SK-N-SH treated with all-trans-retinoic acid at 6 μM for 48 hours (cell line): Measurements from ENCODE around the gene DAB2.

ENCODE experiments used
- ATAC-seq: fragments of 200-7000 bp; cut with Tn5 transposase; 3 replicates; pipeline ENCODE4 v1.9.1; 2020; ENCODE audit warnings: mild to moderate bottlenecking, moderate library complexity
- ARNTL ChIP-seq: fragments of 450-650 bp; formaldehyde crosslinking; IDR thresholded peaks from 2 replicates; pipeline ENCODE4 v1.5.0; 2020; ENCODE audit warnings: low read depth, mild to moderate bottlenecking, moderate library complexity, borderline replicate concordance
- BACH2 ChIP-seq: fragments of 250-450 bp; sonication (Bioruptor Pico); IDR thresholded peaks from 2 replicates; pipeline ENCODE4 v1.9.0; 2021; ENCODE audit warnings: mild to moderate bottlenecking, borderline replicate concordance
- CSRNP3 ChIP-seq: fragments of 250-450 bp; sonication (Bioruptor Pico); IDR thresholded peaks from 2 replicates; pipeline ENCODE4 v1.5.1; 2021; ENCODE audit warnings: mild to moderate bottlenecking, moderate library complexity
- ESRRG ChIP-seq: fragments of 250-450 bp; sonication (Bioruptor Pico); IDR thresholded peaks from 2 replicates; pipeline ENCODE4 v1.6.1; 2021; ENCODE audit warnings: mild to moderate bottlenecking
- GLIS3 ChIP-seq: fragments of 250-450 bp; sonication (Bioruptor Pico); IDR thresholded peaks from 2 replicates; pipeline ENCODE4 v1.5.0; 2020; ENCODE audit warnings: mild to moderate bottlenecking, moderate library complexity
- ISL1 ChIP-seq: fragments of 250-450 bp; sonication (Bioruptor Pico); IDR thresholded peaks from 2 replicates; pipeline ENCODE4 v2.1.2; 2022; ENCODE audit warnings: mild to moderate bottlenecking, moderate library complexity
- OSR1 ChIP-seq: fragments of 250-450 bp; sonication (Bioruptor Pico); IDR thresholded peaks from 2 replicates; pipeline ENCODE4 v1.8.0; 2022; ENCODE audit warnings: moderate library complexity, mild to moderate bottlenecking, inconsistent platforms
- POU6F1 ChIP-seq: fragments of 250-450 bp; sonication (Bioruptor Pico); IDR thresholded peaks from 2 replicates; pipeline ENCODE4 v1.8.0; 2021; ENCODE audit warnings: low read depth, mild to moderate bottlenecking, moderate library complexity, borderline replicate concordance
- PPARA ChIP-seq: fragments of 250-450 bp; sonication (Bioruptor Pico); IDR thresholded peaks from 2 replicates; pipeline ENCODE4 v1.5.0; 2020; ENCODE audit warnings: mild to moderate bottlenecking, borderline replicate concordance
- RARB ChIP-seq: fragments of 250-450 bp; sonication (Bioruptor Pico); IDR thresholded peaks from 2 replicates; pipeline ENCODE4 v1.8.0; 2021; ENCODE audit warnings: mild to moderate bottlenecking, moderate library complexity
- SNAI2 ChIP-seq: fragments of 250-450 bp; sonication (Bioruptor Pico); IDR thresholded peaks from 2 replicates; pipeline ENCODE4 v1.5.0; 2020; ENCODE audit warnings: mild to moderate bottlenecking, moderate library complexity
- TCF4 ChIP-seq: fragments of 250-450 bp; sonication (Bioruptor Pico); IDR thresholded peaks from 2 replicates; pipeline ENCODE4 v1.8.0; 2021; ENCODE audit warnings: mild to moderate bottlenecking, moderate library complexity, borderline replicate concordance
- TOX ChIP-seq: fragments of 250-450 bp; sonication (Bioruptor Pico); IDR thresholded peaks from 2 replicates; pipeline ENCODE4 v1.8.0; 2021; ENCODE audit warnings: mild to moderate bottlenecking, moderate library complexity, borderline replicate concordance
- ZC3H10 ChIP-seq: fragments of 250-450 bp; sonication (Bioruptor Pico); IDR thresholded peaks from 2 replicates; pipeline ENCODE4 v1.5.1; 2021; ENCODE audit warnings: mild to moderate bottlenecking, moderate library complexity
- ZFP3 ChIP-seq: fragments of 250-450 bp; sonication (Bioruptor Pico); IDR thresholded peaks from 2 replicates; pipeline ENCODE4 v1.5.0; 2020; ENCODE audit warnings: mild to moderate bottlenecking, moderate library complexity
- ZFP30 ChIP-seq: fragments of 450-650 bp; formaldehyde crosslinking; IDR thresholded peaks from 2 replicates; pipeline ENCODE4 v1.5.0; 2022; ENCODE audit warnings: mild to moderate bottlenecking, moderate library complexity
- ZNF70 ChIP-seq: fragments of 450-650 bp; formaldehyde crosslinking; IDR thresholded peaks from 2 replicates; pipeline ENCODE4 v1.5.0; 2020; ENCODE audit warnings: mild to moderate bottlenecking, moderate library complexity
- ZNF8 ChIP-seq: fragments of 450-650 bp; formaldehyde crosslinking; IDR thresholded peaks from 2 replicates; pipeline ENCODE4 v1.5.0; 2020; ENCODE audit warnings: mild to moderate bottlenecking, moderate library complexity
- TF ChIP-seq, protein P1 (sequence below): fragments of 250-450 bp; sonication (Bioruptor Pico); IDR thresholded peaks from 2 replicates; pipeline ENCODE4 v1.5.1; 2020; ENCODE audit warnings: low read depth, mild to moderate bottlenecking, moderate library complexity
- TF ChIP-seq, protein P2 (sequence below): fragments of 250-450 bp; sonication (Bioruptor Pico); IDR thresholded peaks from 2 replicates; pipeline ENCODE4 v1.8.0; 2020; ENCODE audit warnings: mild to moderate bottlenecking, moderate library complexity, borderline replicate concordance
- TF ChIP-seq, protein P3 (sequence below): fragments of 250-450 bp; sonication (Bioruptor Pico); IDR thresholded peaks from 2 replicates; pipeline ENCODE4 v1.5.0; 2020; ENCODE audit warnings: mild to moderate bottlenecking, moderate library complexity

DAB2 gene

DNA sequence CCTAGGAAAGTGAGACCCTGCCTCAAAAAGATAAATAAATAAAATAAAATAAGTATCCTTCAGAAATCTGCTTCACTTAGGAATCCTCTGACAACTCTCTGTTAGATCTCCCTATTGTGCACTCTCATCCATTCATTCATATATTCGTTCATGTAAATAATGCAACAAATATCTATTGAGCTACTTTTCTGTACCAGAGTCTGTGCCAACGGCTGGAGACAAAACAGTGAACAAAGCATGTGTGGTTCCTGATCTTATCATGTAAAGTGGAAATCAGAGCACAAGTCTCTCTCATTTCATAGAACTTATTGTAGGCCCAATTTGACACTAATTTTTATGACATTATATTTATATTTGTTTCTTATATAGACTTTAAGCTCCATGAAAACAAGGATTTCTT lies 40.3 kb upstream of the DAB2 start:
- no peak for ATAC-seq
- TF ChIP-seq ZNF8 (CRISPR knock-in tag) (no peak), PPARA (CRISPR knock-in tag) (no peak), OSR1 (no peak)
- TF ChIP-seq, all 23 proteins: peak for 0

- no peak for ATAC-seq
- TF ChIP-seq SNAI2 (CRISPR knock-in tag) (no peak), ZC3H10 (no peak), BACH2 (CRISPR knock-in tag) (no peak), ZNF70 (CRISPR knock-in tag) (no peak)
These were observed 39.3 kb upstream of the DAB2 start for GRCh38 chr5:39464088-39464487.

DNA sequence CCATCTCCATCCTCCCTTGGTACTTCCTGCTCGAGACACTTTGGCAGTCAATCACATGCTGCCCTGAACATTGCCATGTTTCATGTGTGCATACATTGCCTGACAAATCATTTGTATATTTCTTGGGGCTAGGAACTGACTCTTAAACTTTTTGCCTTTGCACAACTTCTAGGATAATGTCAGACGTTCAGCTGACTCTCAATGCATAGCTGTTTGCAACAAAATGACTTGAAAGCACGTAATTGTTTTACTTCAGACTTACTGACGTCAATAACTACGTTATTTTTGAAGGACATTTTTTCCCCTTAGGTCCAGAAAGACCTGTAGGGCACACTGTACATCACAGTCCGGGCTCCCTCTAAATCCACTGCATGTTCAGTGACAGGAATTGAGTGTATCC lies 37.4 kb upstream of the DAB2 start:
- ATAC-seq: no peak
- TF ChIP-seq ESRRG (CRISPR knock-in tag) (no peak), TCF4 (CRISPR knock-in tag) (no peak), CSRNP3 (CRISPR knock-in tag) (no peak), ISL1 (CRISPR knock-in tag) (no peak), GLIS3 (CRISPR knock-in tag) (no peak), ZFP3 (CRISPR knock-in tag) (no peak), TOX (no peak), ZNF70 (CRISPR knock-in tag) (no peak), ZFP30 (CRISPR knock-in tag) (no peak), ZC3H10 (no peak), BACH2 (CRISPR knock-in tag) (no peak)
- TF ChIP-seq, protein P1, sequence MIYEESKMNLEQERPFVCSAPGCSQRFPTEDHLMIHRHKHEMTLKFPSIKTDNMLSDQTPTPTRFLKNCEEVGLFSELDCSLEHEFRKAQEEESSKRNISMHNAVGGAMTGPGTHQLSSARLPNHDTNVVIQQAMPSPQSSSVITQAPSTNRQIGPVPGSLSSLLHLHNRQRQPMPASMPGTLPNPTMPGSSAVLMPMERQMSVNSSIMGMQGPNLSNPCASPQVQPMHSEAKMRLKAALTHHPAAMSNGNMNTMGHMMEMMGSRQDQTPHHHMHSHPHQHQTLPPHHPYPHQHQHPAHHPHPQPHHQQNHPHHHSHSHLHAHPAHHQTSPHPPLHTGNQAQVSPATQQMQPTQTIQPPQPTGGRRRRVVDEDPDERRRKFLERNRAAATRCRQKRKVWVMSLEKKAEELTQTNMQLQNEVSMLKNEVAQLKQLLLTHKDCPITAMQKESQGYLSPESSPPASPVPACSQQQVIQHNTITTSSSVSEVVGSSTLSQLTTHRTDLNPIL (CRISPR knock-in tag): no peak
- TF ChIP-seq, protein P2, sequence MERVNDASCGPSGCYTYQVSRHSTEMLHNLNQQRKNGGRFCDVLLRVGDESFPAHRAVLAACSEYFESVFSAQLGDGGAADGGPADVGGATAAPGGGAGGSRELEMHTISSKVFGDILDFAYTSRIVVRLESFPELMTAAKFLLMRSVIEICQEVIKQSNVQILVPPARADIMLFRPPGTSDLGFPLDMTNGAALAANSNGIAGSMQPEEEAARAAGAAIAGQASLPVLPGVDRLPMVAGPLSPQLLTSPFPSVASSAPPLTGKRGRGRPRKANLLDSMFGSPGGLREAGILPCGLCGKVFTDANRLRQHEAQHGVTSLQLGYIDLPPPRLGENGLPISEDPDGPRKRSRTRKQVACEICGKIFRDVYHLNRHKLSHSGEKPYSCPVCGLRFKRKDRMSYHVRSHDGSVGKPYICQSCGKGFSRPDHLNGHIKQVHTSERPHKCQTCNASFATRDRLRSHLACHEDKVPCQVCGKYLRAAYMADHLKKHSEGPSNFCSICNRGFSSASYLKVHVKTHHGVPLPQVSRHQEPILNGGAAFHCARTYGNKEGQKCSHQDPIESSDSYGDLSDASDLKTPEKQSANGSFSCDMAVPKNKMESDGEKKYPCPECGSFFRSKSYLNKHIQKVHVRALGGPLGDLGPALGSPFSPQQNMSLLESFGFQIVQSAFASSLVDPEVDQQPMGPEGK (CRISPR knock-in tag): no peak
- TF ChIP-seq, protein P3, sequence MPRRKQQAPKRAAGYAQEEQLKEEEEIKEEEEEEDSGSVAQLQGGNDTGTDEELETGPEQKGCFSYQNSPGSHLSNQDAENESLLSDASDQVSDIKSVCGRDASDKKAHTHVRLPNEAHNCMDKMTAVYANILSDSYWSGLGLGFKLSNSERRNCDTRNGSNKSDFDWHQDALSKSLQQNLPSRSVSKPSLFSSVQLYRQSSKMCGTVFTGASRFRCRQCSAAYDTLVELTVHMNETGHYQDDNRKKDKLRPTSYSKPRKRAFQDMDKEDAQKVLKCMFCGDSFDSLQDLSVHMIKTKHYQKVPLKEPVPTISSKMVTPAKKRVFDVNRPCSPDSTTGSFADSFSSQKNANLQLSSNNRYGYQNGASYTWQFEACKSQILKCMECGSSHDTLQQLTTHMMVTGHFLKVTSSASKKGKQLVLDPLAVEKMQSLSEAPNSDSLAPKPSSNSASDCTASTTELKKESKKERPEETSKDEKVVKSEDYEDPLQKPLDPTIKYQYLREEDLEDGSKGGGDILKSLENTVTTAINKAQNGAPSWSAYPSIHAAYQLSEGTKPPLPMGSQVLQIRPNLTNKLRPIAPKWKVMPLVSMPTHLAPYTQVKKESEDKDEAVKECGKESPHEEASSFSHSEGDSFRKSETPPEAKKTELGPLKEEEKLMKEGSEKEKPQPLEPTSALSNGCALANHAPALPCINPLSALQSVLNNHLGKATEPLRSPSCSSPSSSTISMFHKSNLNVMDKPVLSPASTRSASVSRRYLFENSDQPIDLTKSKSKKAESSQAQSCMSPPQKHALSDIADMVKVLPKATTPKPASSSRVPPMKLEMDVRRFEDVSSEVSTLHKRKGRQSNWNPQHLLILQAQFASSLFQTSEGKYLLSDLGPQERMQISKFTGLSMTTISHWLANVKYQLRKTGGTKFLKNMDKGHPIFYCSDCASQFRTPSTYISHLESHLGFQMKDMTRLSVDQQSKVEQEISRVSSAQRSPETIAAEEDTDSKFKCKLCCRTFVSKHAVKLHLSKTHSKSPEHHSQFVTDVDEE: no peak

GRCh38 chr5:39461007-39461682 lies 36.4 kb upstream of the DAB2 start:
- ATAC-seq: no peak
- TF ChIP-seq TCF4 (CRISPR knock-in tag) (no peak), ZFP3 (CRISPR knock-in tag) (no peak), SNAI2 (CRISPR knock-in tag) (no peak), OSR1 (no peak), TOX (no peak), ZNF8 (CRISPR knock-in tag) (no peak), GLIS3 (CRISPR knock-in tag) (no peak), ARNTL (no peak), PPARA (CRISPR knock-in tag) (no peak), RARB (CRISPR knock-in tag) (no peak), POU6F1 (CRISPR knock-in tag) (no peak), ESRRG (CRISPR knock-in tag) (no peak), CSRNP3 (CRISPR knock-in tag) (no peak)
- TF ChIP-seq, protein P2 (CRISPR knock-in tag): no peak
